GDM1 (cell line): ENCODE measurements around the gene LRRC75A.

Source experiments
- DNase-seq: peaks from one replicate; lab custom pipeline; 2025; lab: John Stamatoyannopoulos, UW

Gene LRRC75A

GRCh38 chr17:16493531-16494046 lies 1.6 kb upstream of the LRRC75A start:
- no peak for DNase-seq

- no peak for DNase-seq
Measured at GRCh38 chr17:16492613-16493530, 879 bp upstream of the LRRC75A start.

GRCh38 chr17:16491131-16491702 lies 776 bp downstream of the LRRC75A start:
- DNase-seq, result no peak

GRCh38 chr17:16489431-16489830 lies 2.6 kb downstream of the LRRC75A start:
- DNase-seq, result no peak

GRCh38 chr17:16488968-16489337 lies 3.0 kb downstream of the LRRC75A start:
- DNase-seq, result no peak

DNA sequence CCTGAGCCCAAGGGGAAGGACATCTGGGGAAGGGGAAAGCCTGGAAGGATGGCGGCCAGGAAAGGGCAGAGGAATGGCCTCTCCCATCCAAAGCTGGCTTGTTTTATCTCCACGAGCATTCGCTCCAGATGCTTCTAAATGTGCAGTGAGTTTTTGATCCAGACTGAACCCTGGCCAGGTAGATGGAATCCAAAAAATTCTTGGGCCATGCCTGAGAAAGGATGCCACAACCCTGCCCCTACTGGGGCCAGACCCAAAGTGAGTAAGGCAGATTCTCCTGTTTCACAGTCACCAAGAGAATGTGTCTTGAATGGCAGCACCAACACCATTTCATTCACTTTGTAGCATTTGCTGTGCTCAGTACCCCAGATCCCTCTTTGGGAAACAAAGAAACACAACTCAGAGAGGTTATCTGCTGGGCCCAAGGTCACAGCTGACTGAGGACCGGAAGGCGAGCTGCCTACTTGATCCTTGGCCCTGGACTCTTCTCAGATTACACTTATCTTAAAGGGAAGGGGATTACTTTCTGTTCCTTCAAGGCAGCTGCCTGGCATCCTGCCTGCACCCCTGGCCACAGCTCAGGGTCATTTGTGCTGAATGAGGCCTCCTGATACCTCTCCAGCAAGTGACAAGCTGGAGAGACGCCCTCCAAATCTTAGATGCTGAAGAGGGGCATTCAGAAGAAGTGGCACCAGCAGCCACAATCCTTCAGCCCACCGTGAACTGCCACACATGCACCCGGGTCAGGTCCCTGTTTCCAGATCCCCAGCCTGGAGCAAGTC lies 3.6 kb downstream of the LRRC75A start:
- no peak for DNase-seq

DNA sequence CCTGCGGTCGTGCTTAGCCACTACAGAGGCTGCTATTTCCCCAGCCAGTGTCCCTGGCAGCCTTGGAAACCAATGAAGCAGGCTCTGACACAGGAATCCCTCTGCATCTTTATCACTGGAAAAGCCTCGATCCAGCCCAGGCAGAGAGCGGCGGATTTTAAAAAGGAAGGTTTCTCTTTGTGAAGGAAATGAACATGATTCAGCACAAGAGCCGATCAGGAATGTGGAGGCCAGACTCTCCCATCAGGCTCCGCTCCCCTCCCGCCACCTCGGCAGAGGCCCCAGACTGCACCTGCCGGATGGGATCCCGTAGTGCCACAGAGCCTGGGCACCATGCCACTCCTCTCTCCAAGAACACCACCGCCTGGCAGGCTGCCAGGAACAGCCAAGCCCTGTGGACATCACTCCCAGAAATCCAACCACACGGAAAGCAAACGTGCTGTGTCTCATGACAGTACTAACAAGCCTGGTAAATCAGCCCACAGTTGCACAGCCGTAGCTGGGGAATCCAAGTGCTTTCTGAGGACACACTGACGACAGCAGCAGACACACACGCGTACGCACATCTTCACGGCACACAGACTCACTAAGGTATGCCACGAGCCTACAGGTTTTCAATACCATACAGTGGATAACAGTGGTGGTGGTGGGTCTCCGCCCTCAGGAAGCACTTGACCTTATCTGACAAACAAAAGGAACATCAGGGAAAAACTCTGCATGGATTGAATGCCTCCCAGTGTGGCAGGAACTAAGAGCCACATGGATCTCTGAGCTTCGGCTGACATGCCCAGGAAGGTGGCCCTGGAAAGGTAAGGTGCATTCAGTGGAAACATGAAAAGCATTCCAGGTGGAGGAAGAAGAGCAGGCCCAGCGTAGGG lies 5.4 kb downstream of the LRRC75A start:
- no peak for DNase-seq

- DNase-seq, result no peak
Measured at GRCh38 chr17:16484445-16485175, 7.4 kb downstream of the LRRC75A start.

- no peak for DNase-seq
Measured at GRCh38 chr17:16483021-16483645, 8.9 kb downstream of the LRRC75A start.

- no peak for DNase-seq
Measured at GRCh38 chr17:16482253-16482652, 9.7 kb downstream of the LRRC75A start.

GRCh38 chr17:16480995-16481394 lies 11.0 kb downstream of the LRRC75A start:
- no peak for DNase-seq

- no peak for DNase-seq
Measured at GRCh38 chr17:16479264-16479663, 12.7 kb downstream of the LRRC75A start.

DNA sequence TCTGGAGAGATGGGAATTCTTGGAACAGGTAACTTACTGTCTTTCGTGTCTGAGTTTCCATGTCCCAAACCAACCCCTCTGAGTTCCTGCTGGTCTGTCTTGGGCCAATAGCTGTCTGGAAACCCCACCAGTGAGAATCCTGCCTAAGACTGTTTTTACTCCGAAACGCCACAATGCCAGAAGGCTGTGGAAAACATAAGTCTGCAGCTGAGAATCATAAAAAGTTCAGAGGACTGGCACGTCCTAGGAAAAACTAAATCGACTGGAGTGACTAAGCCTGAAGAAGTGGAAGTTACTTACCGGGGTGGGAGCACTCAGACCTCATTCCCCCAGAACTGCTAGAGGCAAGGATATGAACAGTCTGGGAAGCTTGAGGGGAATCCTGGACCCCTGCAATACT lies 13.3 kb downstream of the LRRC75A start:
- no peak for DNase-seq

DNA sequence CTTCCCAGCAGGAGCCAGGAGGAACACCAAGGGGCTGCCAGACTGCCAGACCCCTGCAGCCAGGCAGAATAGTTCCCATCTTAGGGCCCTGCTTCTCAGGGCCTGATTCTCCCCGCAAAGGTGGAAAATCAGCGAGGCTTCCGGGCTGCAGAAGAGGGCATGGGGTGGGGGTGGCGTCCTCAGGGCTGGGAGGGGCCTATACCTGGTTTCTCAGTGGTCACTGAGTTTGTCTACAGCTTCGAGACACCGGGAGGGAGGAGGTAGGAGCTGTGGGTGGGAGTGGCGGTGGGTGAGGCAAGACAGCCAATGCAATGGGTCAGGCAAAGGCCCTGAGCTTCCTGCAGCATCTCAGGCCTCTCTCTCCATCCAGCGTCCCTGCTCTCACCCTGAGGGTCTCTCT lies 14.3 kb downstream of the LRRC75A start:
- DNase-seq, result no peak

- DNase-seq, result no peak
Measured at GRCh38 chr17:16477255-16477654, 14.7 kb downstream of the LRRC75A start.

GRCh38 chr17:16475179-16475704 lies 16.8 kb downstream of the LRRC75A start:
- DNase-seq, result no peak

- DNase-seq, result no peak
Measured at GRCh38 chr17:16474012-16474725, 17.8 kb downstream of the LRRC75A start.

DNA sequence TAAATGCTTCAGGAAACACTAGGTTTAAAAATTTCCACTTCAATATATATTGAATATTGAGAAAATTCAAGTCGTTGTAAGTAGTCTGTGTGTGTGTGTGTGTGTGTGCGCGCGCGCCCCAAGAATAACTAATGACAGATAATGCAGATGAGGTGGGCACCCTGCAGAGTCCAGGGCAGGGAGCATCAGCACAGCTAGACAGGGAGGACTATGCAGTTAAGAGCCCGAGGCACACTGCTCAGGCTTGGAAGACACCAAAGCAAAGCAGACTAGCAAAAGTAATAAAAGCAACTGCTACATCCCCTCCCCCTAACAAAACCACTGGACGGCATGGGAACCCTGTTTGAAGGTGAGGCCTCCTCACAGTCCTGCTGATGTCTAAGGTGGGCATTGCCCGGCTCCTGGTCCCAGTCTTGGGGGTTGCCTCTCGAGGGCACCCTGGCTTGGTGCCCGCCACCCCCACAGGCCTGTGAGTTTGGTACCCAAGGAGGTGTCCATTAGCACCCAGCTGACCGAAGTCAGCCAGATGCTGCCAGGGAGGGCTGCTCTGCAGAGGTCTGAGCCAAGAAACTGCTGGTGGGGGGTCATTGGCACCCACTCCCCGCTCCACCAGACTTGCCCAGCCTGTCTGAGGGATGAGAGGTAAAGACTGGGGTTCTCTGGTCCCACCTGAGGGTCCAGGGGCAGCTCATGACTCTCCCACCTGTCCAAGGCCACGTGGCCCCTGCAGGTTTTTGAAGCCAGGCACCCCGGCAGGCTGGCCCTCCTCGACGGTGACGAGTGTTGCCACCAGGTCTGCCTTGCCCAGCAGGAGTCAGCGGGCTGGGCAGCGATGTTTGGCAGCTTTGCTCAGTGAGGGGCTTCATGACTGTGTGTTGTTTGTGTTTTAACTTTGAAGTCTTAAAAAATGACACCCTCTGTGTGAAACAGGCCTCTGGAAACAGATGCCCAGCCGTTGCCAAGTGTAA lies 18.7 kb downstream of the LRRC75A start:
- no peak for DNase-seq
